HEK293 (cell line): ENCODE measurements around the gene CCHCR1.
A peak's percentile ranks its signal among the peaks of the same experiment; 100 is the strongest.

ENCODE experiments used
- CTCF ChIA-PET: fragments of 350-600 bp; formaldehyde crosslinking; extraction: SDS; loops from one replicate; lab custom pipeline; 2021; ENCODE audit warnings: antibody characterized with exemption; lab: Yijun Ruan, JAX
- POLR2A ChIA-PET: fragments of 300-600 bp; formaldehyde crosslinking; extraction: SDS; loops from one replicate; lab custom pipeline; 2020; ENCODE audit warnings: antibody characterized with exemption, inconsistent platforms; lab: Yijun Ruan, JAX
- H3K27ac ChIP-seq: fragments of 200-500 bp; sonication (Bioruptor generic); 2 replicates; pipeline ENCODE4 v1.5.1; 2014; ENCODE audit warnings: low read depth, low read length, control low read depth, inconsistent platforms; ENCODE audit errors: extremely low read depth
- H3K36me3 ChIP-seq, 2 experiments: fragments of 200-500 bp in 1 of 2; sonication (Bioruptor generic) in 1 of 2; 1 replicate in 1 of 2; 2 replicates in 1 of 2; pipeline ENCODE4 v1.5.1; 2014 to 2017; ENCODE audit warnings: inconsistent platforms in 2 of 2, low read length in 2 of 2; ENCODE audit not compliant: control insufficient read depth in 2 of 2, insufficient read depth in 1 of 2
- H3K4me1 ChIP-seq: fragments of 200-500 bp; sonication (Bioruptor generic); 2 replicates; pipeline ENCODE4 v1.5.1; 2014; ENCODE audit warnings: mild to moderate bottlenecking, low read length, inconsistent platforms; ENCODE audit not compliant: control insufficient read depth, insufficient read depth
- H3K4me3 ChIP-seq: 2 replicates; pipeline ENCODE4 v1.5.1; 2011; ENCODE audit warnings: low read depth, mild to moderate bottlenecking, control low read depth, low read length, moderate library complexity
- H3K9me3 ChIP-seq: fragments of 200-500 bp; sonication (Bioruptor generic); 2 replicates; pipeline ENCODE4 v1.5.1; 2014; ENCODE audit warnings: low read depth, low read length, inconsistent platforms; ENCODE audit not compliant: control insufficient read depth, insufficient read depth
- CTCF ChIP-seq: fragments of 450-650 bp; formaldehyde crosslinking; IDR thresholded peaks from 2 replicates; pipeline ENCODE4 v1.5.1; 2016; ENCODE audit warnings: missing biosample characterization, missing genetic modification characterization
- ELK4 ChIP-seq: IDR thresholded peaks from 2 replicates; pipeline ENCODE4 v1.6.1; 2011; ENCODE audit warnings: mild to moderate bottlenecking, low read depth, low read length, borderline replicate concordance
- KLF1 ChIP-seq: fragments of 450-650 bp; formaldehyde crosslinking; IDR thresholded peaks from 2 replicates; pipeline ENCODE4 v1.5.1; 2016; ENCODE audit warnings: missing biosample characterization, missing genetic modification characterization
- MZF1 ChIP-seq: fragments of 450-650 bp; formaldehyde crosslinking; IDR thresholded peaks from 2 replicates; pipeline ENCODE4 v1.5.1; 2017; ENCODE audit warnings: missing biosample characterization, missing genetic modification characterization, borderline replicate concordance
- PRDM4 ChIP-seq: fragments of 450-650 bp; formaldehyde crosslinking; IDR thresholded peaks from 2 replicates; pipeline ENCODE4 v1.5.1; 2017; ENCODE audit warnings: missing biosample characterization, missing genetic modification characterization
- RBAK ChIP-seq: fragments of 450-650 bp; formaldehyde crosslinking; IDR thresholded peaks from 2 replicates; pipeline ENCODE4 v1.5.1; 2016; ENCODE audit warnings: missing biosample characterization, missing genetic modification characterization
- ZBTB20 ChIP-seq: fragments of 450-650 bp; formaldehyde crosslinking; IDR thresholded peaks from 2 replicates; pipeline ENCODE4 v1.5.1; 2016; ENCODE audit warnings: missing biosample characterization, missing genetic modification characterization
- ZBTB44 ChIP-seq: fragments of 450-650 bp; IDR thresholded peaks from 2 replicates; pipeline ENCODE4 v1.5.1; 2018; ENCODE audit warnings: missing biosample characterization, mild to moderate bottlenecking, missing genetic modification characterization
- ZBTB6 ChIP-seq: fragments of 450-650 bp; formaldehyde crosslinking; IDR thresholded peaks from 2 replicates; pipeline ENCODE4 v1.5.1; 2017; ENCODE audit warnings: missing biosample characterization, missing genetic modification characterization
- ZNF155 ChIP-seq: fragments of 450-650 bp; formaldehyde crosslinking; IDR thresholded peaks from 2 replicates; pipeline ENCODE4 v1.5.1; 2016; ENCODE audit warnings: missing biosample characterization, missing genetic modification characterization
- ZNF16 ChIP-seq: fragments of 450-650 bp; formaldehyde crosslinking; IDR thresholded peaks from 2 replicates; pipeline ENCODE4 v1.5.1; 2016; ENCODE audit warnings: low read depth, missing biosample characterization, missing genetic modification characterization
- ZNF18 ChIP-seq: fragments of 450-650 bp; formaldehyde crosslinking; IDR thresholded peaks from 2 replicates; pipeline ENCODE4 v1.5.1; 2016; ENCODE audit warnings: missing biosample characterization, missing genetic modification characterization
- ZNF184 ChIP-seq: fragments of 450-650 bp; IDR thresholded peaks from 2 replicates; pipeline ENCODE4 v1.5.1; 2018; ENCODE audit warnings: missing biosample characterization, mild to moderate bottlenecking, missing genetic modification characterization
- ZNF248 ChIP-seq: fragments of 450-650 bp; formaldehyde crosslinking; IDR thresholded peaks from 2 replicates; pipeline ENCODE4 v1.5.1; 2017; ENCODE audit warnings: missing biosample characterization, missing genetic modification characterization
- ZNF366 ChIP-seq: fragments of 450-650 bp; formaldehyde crosslinking; conservative IDR thresholded peaks from 2 replicates; pipeline ENCODE4 v1.5.1; 2016; ENCODE audit warnings: missing biosample characterization, missing genetic modification characterization
- ZNF416 ChIP-seq: fragments of 450-650 bp; formaldehyde crosslinking; IDR thresholded peaks from 2 replicates; pipeline ENCODE4 v1.5.1; 2016; ENCODE audit warnings: missing biosample characterization, missing genetic modification characterization
- ZNF48 ChIP-seq: fragments of 450-650 bp; formaldehyde crosslinking; IDR thresholded peaks from 2 replicates; pipeline ENCODE4 v1.5.1; 2016; ENCODE audit warnings: missing biosample characterization, missing genetic modification characterization
- ZNF571 ChIP-seq: fragments of 450-650 bp; formaldehyde crosslinking; IDR thresholded peaks from 2 replicates; pipeline ENCODE4 v1.5.0; 2017; ENCODE audit warnings: missing biosample characterization, missing genetic modification characterization
- ZNF629 ChIP-seq: fragments of 450-650 bp; formaldehyde crosslinking; IDR thresholded peaks from 2 replicates; pipeline ENCODE4 v1.5.1; 2017; ENCODE audit warnings: missing biosample characterization, missing genetic modification characterization
- ZNF670 ChIP-seq: fragments of 450-650 bp; formaldehyde crosslinking; IDR thresholded peaks from 2 replicates; pipeline ENCODE4 v1.5.1; 2016; ENCODE audit warnings: missing biosample characterization, missing genetic modification characterization, low read depth
- ZNF747 ChIP-seq: fragments of 450-650 bp; formaldehyde crosslinking; IDR thresholded peaks from 2 replicates; pipeline ENCODE4 v1.5.1; 2016; ENCODE audit warnings: missing biosample characterization, missing genetic modification characterization
- ZNF792 ChIP-seq: fragments of 450-650 bp; formaldehyde crosslinking; IDR thresholded peaks from 2 replicates; pipeline ENCODE4 v1.5.1; 2016; ENCODE audit warnings: missing biosample characterization, missing genetic modification characterization

The CCHCR1 gene

GRCh38 chr6:31156641-31157040 is 961 bp downstream of the CCHCR1 start:
- ChIA-PET POLR2A (no interaction called here), CTCF (interaction anchor here (1.0 to 2.7 kb wide), 2 partner anchors 18 to 212 kb away, joined by 3 to 12 read pairs; partner anchors contain the start of gene PSORS1C2)
- H3K9me3 ChIP-seq, result no peaks in the 10 kb centered on the region
- no peak overlapping the region for H3K4me3 ChIP-seq
- peaks cover 9% of the 10 kb centered on the region for H3K4me1 ChIP-seq
- no peak overlapping the region for H3K27ac ChIP-seq
- TF ChIP-seq CTCF (tag by site-specific recombination) (no peak), ZNF571 (no peak), ZNF184 (tag by site-specific recombination) (no peak), ZNF629 (tag by site-specific recombination) (no peak)
- peaks cover 26 to 52% of the 10 kb centered on the region in 2 experiments; a peak in 2 of 3 replicates for H3K36me3 ChIP-seq

- ChIA-PET POLR2A (interaction anchor here (0.6 to 1.3 kb wide), 2 partner anchors 11 to 34 kb away, joined by 3 to 4 read pairs; no protein-coding TSS in a partner anchor), CTCF (interaction anchor here (0.5 to 2.7 kb wide), 2 partner anchors 16 to 276 kb away, joined by 3 to 12 read pairs; partner anchors contain the start of gene PSORS1C2)
- Histone ChIP-seq H3K36me3 (peaks cover 18 to 55% of the 10 kb centered on the region in 2 experiments; a peak in 2 of 3 replicates), H3K27ac (0 out of 2 replicates have a peak overlapping the region, but pooled peaks have one; percentile 34), H3K4me1 (peaks cover 4% of the 10 kb centered on the region), H3K9me3 (no peaks in the 10 kb centered on the region), H3K4me3 (no peak overlapping the region)
- TF ChIP-seq ZNF670 (tag by site-specific recombination), result no peak
- no peak for TF ChIP-seq ZNF18 (tag by site-specific recombination)
- TF ChIP-seq PRDM4 (tag by site-specific recombination), result no peak
These were observed 3.2 kb downstream of the CCHCR1 start for GRCh38 chr6:31154436-31154835.

- H3K36me3 ChIP-seq, result peaks cover 21 to 66% of the 10 kb centered on the region in 2 experiments; a peak in 2 of 3 replicates
- H3K9me3 ChIP-seq, result no peaks in the 10 kb centered on the region
- ChIA-PET POLR2A (interaction anchor here (0.7 kb wide), 1 partner anchor 27 kb away, joined by 3 read pairs; no protein-coding TSS in a partner anchor), CTCF (interaction anchor here (1.0 to 2.4 kb wide), 3 partner anchors 15 to 214 kb away, joined by 3 to 10 read pairs (median 6); partner anchors contain the start of gene PSORS1C2)
- no peak overlapping the region for H3K27ac ChIP-seq
- no peak overlapping the region for H3K4me3 ChIP-seq
- peaks cover 3% of the 10 kb centered on the region; the same call in 1 of the 2 replicates for H3K4me1 ChIP-seq
- TF ChIP-seq ELK4, result no peak
- TF ChIP-seq ZNF155 (tag by site-specific recombination), result no peak
- no peak for TF ChIP-seq ZBTB6 (tag by site-specific recombination)
- no peak for TF ChIP-seq ZNF248 (tag by site-specific recombination)
- TF ChIP-seq ZNF416 (tag by site-specific recombination), result no peak
- no peak for TF ChIP-seq ZNF48
- TF ChIP-seq MZF1 (tag by site-specific recombination), result no peak
- no peak for TF ChIP-seq RBAK
- no peak for TF ChIP-seq ZNF747 (tag by site-specific recombination)
- TF ChIP-seq ZNF366 (tag by site-specific recombination), result no peak
- TF ChIP-seq ZBTB44 (tag by site-specific recombination), result no peak
- no peak for TF ChIP-seq KLF1 (tag by site-specific recombination)
- TF ChIP-seq ZBTB20 (tag by site-specific recombination), result peak; percentile 38; the same call in 1 of the 2 replicates
- TF ChIP-seq ZNF16 (tag by site-specific recombination), result no peak
- TF ChIP-seq ZNF792 (tag by site-specific recombination), result no peak
These were observed 4.8 kb downstream of the CCHCR1 start for GRCh38 chr6:31152781-31153180.
